Stimulated activated naive CD8-positive, alpha-beta T cell treated with anti-CD3 and anti-CD28 coated beads, Interleukin-15, Interleukin-2, amounts not matched to agents 100 ng/mL and 50 ng/mL, for 24 hours (primary cell): ENCODE measurements around the gene ACTRT3.

Experiments
- H3K27ac Mint-ChIP-seq: one replicate; pipeline ENCODE4 v1.8.0; 2021; ENCODE audit warnings: mild to moderate bottlenecking, mixed read lengths
- H3K27me3 Mint-ChIP-seq: one replicate; pipeline ENCODE4 v1.8.0; 2021; ENCODE audit warnings: mixed read lengths
- H3K36me3 Mint-ChIP-seq: one replicate; pipeline ENCODE4 v1.8.0; 2021; ENCODE audit warnings: low read depth, mixed read lengths
- H3K4me1 Mint-ChIP-seq: one replicate; pipeline ENCODE4 v1.8.0; 2021; ENCODE audit warnings: low read depth, mixed read lengths
- H3K4me3 Mint-ChIP-seq: one replicate; pipeline ENCODE4 v1.8.0; 2021; ENCODE audit warnings: mild to moderate bottlenecking, mixed read lengths
- H3K9me3 Mint-ChIP-seq: one replicate; pipeline ENCODE4 v1.8.0; 2021; ENCODE audit warnings: mixed read lengths

ACTRT3 gene

DNA sequence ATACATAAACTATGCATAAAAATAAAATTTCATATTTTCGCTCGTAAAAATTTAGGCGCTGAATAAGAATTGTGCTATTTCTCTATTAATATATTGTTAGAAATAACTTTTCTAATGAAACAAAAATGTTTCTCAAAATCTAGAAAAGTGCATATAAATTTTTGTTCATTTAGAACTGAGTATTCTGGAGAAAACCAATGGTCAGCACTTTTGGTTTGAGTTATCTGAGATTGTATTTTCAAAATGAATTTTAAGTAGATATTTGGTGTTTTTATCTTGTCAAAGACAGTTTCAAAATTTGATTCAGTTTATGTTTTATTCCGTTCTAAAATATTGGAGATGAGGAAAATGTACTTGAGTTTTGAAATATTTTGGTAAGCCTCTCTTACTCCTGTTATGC, 17.8 kb upstream of the ACTRT3 start:
- H3K36me3 Mint-ChIP-seq: peaks cover 72% of the 10 kb centered on the region
- H3K27ac Mint-ChIP-seq: no peak overlapping the region
- peaks cover 7% of the 10 kb centered on the region for H3K4me1 Mint-ChIP-seq
- no peaks in the 10 kb centered on the region for H3K27me3 Mint-ChIP-seq
- H3K4me3 Mint-ChIP-seq: no peak overlapping the region
- no peaks in the 10 kb centered on the region for H3K9me3 Mint-ChIP-seq

DNA sequence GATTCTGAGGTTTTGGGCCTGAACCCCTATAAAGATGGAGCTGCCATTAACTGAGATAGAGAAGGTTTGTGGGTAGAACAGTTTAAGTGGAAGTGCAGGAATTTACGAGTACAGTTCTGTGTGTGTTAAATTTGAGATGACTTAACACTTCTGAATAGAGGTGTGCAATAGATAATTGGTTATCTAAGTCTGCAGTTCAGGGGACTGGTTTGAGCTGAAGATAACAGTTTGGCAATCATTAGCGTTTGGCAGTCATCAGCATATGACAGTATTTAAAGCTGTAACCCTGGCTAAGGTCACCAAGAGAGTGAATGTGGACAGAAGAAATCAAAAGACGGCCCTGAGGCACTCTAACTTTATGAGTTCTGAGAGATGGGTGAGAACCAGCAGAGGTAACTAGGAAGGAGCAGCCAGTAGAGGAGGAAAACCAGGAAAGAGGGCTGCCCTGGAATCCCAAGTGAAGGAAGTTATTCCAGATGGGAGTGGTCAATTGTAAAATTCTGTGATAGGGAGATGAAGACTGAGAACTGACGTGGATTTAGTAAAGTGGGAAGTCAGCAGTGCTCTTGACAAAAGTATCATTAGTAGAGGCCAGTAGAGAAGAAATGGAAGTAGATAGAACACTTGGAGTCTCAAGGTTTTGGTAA, 12.0 kb upstream of the ACTRT3 start:
- no peaks in the 10 kb centered on the region for H3K27me3 Mint-ChIP-seq
- no peak overlapping the region for H3K4me3 Mint-ChIP-seq
- peaks cover 79% of the 10 kb centered on the region for H3K36me3 Mint-ChIP-seq
- peak overlapping the region; percentile 74 for H3K27ac Mint-ChIP-seq
- H3K9me3 Mint-ChIP-seq: no peaks in the 10 kb centered on the region
- peaks cover 47% of the 10 kb centered on the region for H3K4me1 Mint-ChIP-seq

DNA sequence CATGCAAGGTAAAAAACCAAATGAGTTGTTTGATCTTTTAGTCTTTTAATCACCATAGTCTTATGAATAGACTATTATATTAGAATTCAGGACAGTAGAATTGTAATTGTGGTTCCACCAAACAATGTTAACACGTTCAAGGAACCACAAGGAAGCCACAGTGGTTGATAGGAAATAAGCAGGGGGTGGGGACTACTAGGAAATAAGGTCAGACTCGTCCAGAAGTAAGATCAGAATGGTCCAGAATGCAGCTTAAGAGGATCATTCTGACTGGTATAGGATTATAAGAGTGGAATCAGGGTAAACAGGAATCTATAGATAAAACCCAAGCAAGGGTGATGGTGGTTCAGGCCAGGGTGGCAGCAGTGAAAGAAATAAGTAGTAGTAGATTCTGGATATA, 11.4 kb upstream of the ACTRT3 start:
- H3K4me1 Mint-ChIP-seq: peaks cover 53% of the 10 kb centered on the region
- no peaks in the 10 kb centered on the region for H3K27me3 Mint-ChIP-seq
- peak overlapping the region; percentile 13 for H3K27ac Mint-ChIP-seq
- H3K9me3 Mint-ChIP-seq: no peaks in the 10 kb centered on the region
- H3K4me3 Mint-ChIP-seq: no peak overlapping the region
- H3K36me3 Mint-ChIP-seq: peaks cover 79% of the 10 kb centered on the region

DNA sequence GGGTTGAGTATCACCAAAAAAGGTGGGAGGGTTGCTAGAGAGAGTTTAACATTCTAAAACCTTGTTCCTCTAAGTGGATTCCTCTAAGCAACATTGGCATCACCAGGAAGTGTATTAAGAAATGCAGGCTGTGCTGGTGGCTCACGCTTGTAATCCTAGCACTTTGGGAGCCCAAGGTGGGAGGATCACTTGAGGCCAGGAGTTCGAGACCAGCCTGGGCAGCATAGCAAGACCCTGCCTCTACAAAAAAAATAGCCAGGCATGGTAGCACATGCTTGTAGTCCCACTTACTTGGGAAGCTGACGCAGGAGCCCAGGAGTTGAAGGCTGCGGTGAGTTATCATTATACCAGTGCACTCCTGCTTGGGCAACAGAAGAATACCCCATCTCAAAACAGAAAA, 8.5 kb upstream of the ACTRT3 start:
- Mint-ChIP-seq H3K27ac (no peak overlapping the region), H3K9me3 (no peaks in the 10 kb centered on the region), H3K4me3 (no peak overlapping the region), H3K27me3 (no peaks in the 10 kb centered on the region), H3K4me1 (peaks cover 74% of the 10 kb centered on the region), H3K36me3 (peaks cover 82% of the 10 kb centered on the region)

DNA sequence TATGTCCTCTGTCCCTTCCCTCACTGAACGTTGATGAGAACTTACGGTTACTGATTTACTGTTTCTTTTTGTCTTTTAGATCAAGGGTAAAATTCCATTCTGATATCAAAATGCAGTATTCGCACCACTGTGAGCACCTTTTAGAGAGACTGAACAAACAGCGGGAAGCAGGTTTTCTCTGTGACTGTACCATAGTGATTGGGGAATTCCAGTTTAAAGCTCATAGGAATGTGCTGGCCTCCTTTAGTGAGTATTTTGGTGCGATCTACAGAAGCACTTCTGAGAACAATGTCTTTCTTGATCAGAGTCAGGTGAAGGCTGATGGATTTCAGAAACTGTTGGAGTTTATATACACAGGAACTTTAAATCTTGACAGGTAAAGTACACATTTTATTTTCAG, 4.8 kb upstream of the ACTRT3 start:
- no peaks in the 10 kb centered on the region for H3K9me3 Mint-ChIP-seq
- no peaks in the 10 kb centered on the region for H3K27me3 Mint-ChIP-seq
- peak overlapping the region; percentile 100 for H3K27ac Mint-ChIP-seq
- peaks cover 51% of the 10 kb centered on the region for H3K36me3 Mint-ChIP-seq
- H3K4me1 Mint-ChIP-seq: peaks cover 68% of the 10 kb centered on the region
- H3K4me3 Mint-ChIP-seq: peak overlapping the region; percentile 99

DNA sequence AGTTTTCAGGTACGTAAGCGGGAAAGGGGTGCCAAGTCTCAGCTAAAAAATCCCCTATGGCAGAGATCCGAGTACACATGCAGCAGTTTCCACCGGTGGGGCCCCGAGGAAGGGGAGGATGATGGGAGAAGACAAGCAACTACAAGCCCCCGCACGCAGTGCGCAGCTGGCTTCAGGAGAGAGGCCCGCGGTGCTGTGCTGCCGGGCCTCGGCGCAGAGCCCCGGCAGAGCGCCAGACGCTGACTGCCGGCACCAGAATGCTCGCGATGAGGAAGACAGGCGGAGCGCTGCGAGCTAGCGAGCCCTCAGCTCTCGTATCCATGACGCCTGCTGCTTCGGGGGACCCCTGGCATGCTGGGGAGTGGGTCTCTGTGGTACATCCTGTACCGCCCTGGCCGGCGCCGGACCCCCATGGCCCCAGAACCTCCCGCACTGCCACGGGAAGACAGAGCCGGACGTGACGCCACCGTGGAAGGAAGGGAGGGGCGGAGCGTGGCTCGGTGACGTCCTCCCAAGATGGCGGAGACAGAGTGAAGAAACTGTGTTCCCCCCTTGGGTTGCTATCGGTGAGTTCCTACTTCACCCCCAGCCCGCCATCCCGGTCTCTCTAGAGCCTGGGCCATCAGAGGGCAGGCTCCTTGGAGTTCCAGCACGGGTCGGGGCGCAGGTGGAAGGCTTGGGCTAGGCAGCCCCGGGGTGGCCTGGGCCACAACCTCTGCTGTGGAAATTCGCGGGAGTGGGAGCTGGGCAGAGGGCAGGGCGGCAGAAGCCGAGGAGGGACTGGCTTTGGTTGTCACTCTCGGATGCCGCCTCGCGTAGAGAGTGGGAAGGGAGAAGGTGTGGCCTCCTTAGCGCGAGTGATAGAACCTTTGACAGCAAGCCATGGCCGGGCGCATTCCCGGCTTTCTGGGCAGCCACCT, 3.8 kb upstream of the ACTRT3 start, which contains the start of gene MYNN:
TSS of gene MYNN (plus strand) at position 500 of the 920 bp plus-strand sequence. CDS start 900 bp downstream, outside the sequence.
- Mint-ChIP-seq H3K36me3 (peaks cover 43% of the 10 kb centered on the region), H3K4me1 (peaks cover 60% of the 10 kb centered on the region)

DNA sequence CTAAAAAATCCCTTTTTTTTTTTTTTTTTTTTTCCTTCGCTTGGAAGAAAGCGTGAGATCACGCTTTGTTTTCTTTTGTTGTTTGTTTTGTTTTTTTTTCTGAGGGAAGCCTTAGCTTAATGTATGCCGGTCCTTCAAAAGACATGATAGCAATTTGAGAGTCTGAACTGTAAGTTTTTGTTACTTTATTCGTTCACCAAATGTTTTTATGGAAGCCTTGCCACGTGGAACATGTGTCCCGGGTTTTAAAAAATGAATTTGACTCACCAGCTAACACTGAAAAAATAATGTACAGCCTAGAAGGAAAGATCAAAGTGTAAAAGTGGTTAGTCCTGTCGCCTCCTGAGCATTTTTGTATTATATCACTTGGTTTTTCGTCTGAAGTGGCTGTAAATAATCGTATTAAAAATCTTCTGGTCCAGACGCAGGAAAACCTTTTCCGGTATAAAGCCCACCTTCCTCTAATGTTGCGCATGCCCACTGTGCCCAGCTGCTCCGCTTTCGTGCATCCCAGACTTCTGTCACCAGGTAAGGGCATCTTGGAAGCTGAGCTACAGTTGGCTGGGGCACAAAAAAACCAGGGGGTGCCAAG, 3.0 kb upstream of the ACTRT3 start:
- H3K4me3 Mint-ChIP-seq: peak overlapping the region; percentile 99
- H3K4me1 Mint-ChIP-seq: peaks cover 55% of the 10 kb centered on the region
- no peaks in the 10 kb centered on the region for H3K9me3 Mint-ChIP-seq
- peak overlapping the region; percentile 100 for H3K27ac Mint-ChIP-seq
- H3K36me3 Mint-ChIP-seq: peaks cover 36% of the 10 kb centered on the region
- no peaks in the 10 kb centered on the region for H3K27me3 Mint-ChIP-seq

More for the DNA sequence above, 3.8 kb upstream of the ACTRT3 start, which contains the start of gene MYNN:
- Mint-ChIP-seq H3K27ac (peak within 1 kb of the TSS; percentile 100), H3K9me3 (no peaks in the 10 kb centered on the region), H3K27me3 (no peaks in the 10 kb centered on the region), H3K4me3 (peak within 1 kb of the TSS; percentile 99)

DNA sequence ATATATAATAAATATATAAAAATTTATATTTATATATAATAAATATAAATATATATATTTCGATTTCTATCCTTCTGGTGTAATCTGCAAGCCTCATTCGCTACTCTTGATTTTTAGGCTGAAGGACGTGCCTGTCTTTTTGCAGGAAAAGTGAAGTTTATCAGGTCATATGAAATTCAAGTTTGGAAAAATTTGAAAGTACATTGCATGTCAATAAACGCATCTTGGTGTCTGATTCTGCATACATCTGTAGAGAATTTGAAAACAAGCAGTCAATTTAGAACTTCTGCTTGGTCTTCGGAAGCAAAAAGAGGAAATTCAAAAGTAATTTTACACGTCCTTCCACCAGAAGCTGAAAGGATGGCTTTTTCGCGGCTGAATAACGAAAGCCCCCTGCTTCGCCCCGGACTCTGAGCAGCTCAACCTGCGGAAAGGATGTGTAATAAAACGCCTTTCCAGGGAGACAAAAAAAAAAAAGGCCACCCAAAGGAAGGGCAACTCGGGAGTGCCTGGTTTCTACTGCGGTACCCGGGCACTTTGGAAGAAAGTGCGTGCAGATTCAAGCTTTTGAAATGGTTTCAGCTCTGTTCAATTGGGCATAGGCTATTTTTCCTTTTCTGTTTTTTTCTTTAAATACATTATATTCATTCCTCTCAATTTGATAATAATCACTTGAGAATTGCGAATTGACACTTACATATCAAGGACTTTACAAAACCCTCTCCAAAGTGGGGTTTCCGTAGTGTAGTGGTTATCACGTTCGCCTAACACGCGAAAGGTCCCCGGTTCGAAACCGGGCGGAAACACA, 2.3 kb upstream of the ACTRT3 start:
- peak overlapping the region; percentile 99 for H3K4me3 Mint-ChIP-seq
- H3K36me3 Mint-ChIP-seq: peaks cover 29% of the 10 kb centered on the region
- H3K4me1 Mint-ChIP-seq: peaks cover 50% of the 10 kb centered on the region

DNA sequence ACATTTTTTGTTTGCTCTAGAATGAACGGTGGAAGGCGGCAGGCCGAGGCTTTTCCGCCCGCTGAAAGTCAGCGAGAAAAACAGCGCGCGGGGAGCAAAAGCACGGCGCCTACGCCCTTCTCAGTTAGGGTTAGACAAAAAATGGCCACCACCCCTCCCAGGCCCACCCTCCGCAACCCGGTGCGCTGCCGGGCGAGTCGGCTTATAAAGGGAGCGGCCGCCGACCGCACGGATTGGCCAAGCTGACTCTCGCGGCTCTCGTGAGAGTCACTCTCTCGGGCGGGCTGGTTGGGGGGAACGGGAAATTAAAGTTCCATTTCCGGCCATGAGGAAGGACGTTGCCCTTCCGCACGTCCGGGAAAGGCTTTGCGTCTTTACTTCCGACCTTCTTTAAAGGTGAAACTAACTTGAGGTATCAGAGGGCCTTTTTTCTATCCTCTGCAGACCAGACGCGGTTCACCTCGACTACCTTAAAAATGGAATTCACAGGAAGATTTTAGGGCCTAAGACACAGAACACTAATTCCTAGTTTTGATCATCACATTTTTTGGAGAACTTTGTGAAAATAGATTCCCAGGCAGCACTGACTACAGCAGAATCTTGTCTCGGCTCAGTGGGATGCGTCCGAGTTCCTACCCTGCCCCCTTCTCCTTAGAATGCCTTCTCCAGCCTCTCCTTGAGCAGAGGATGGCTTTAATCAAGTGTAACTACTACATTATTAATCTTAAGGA, 4.3 kb downstream of the ACTRT3 start, which contains the start of gene TERC:
TSS of gene TERC (minus strand) at position 179 of the 731 bp plus-strand sequence.
- no peaks in the 10 kb centered on the region for H3K27me3 Mint-ChIP-seq
- H3K27ac Mint-ChIP-seq: peak within 1 kb of the TSS; percentile 98
- peaks cover 33% of the 10 kb centered on the region for H3K4me1 Mint-ChIP-seq
- H3K36me3 Mint-ChIP-seq: no peaks in the 10 kb centered on the region
- no peaks in the 10 kb centered on the region for H3K9me3 Mint-ChIP-seq
- H3K4me3 Mint-ChIP-seq: peak within 1 kb of the TSS; percentile 87

More for the DNA sequence above, 2.3 kb upstream of the ACTRT3 start:
- peak overlapping the region; percentile 100 for H3K27ac Mint-ChIP-seq
- H3K27me3 Mint-ChIP-seq: no peaks in the 10 kb centered on the region
- H3K9me3 Mint-ChIP-seq: no peaks in the 10 kb centered on the region

DNA sequence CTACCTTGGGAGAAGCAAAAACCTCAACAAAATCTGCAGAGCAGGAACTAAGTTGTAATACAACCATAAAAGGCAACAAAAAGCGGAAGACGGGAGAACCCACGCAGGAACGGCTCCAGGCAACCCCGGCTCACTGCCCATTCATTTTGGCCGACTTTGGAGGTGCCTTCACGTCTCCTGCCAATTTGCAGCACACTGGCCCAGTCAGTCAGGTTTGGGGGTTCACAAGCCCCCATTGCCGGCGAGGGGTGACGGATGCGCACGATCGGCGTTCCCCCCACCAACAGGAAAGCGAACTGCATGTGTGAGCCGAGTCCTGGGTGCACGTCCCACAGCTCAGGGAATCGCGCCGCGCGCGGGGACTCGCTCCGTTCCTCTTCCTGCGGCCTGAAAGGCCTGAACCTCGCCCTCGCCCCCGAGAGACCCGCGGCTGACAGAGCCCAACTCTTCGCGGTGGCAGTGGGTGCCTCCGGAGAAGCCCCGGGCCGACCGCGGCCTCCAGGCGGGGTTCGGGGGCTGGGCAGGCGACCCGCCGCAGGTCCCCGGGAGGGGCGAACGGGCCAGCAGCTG, 5.0 kb downstream of the ACTRT3 start:
- Mint-ChIP-seq H3K9me3 (no peaks in the 10 kb centered on the region), H3K4me3 (peak overlapping the region; percentile 87), H3K4me1 (peaks cover 33% of the 10 kb centered on the region), H3K27me3 (no peaks in the 10 kb centered on the region), H3K27ac (peak overlapping the region; percentile 98), H3K36me3 (no peaks in the 10 kb centered on the region)

DNA sequence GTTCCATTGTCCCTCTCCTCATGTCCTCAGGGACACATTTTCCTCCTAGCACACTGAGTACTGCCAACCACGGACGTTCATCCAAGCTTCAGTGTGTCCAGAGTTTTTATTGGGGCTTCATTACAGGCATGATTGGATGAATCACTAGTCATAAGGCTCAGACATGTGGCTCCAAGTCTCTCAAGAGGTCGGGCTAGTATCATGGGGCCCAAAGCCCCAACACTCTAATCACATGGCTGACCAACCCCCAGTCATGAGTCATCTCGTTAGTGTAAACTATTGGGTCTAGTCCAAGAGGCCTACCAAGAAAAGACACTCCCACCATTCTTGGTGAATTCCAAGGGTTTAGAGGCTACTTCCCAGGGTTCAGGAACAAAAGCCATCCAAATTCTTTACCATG, 8.9 kb downstream of the ACTRT3 start:
- peak overlapping the region; percentile 45 for H3K27ac Mint-ChIP-seq
- H3K4me1 Mint-ChIP-seq: peaks cover 54% of the 10 kb centered on the region
- H3K27me3 Mint-ChIP-seq: peaks cover 5% of the 10 kb centered on the region
- no peaks in the 10 kb centered on the region for H3K36me3 Mint-ChIP-seq
- no peaks in the 10 kb centered on the region for H3K9me3 Mint-ChIP-seq
- H3K4me3 Mint-ChIP-seq: no peak overlapping the region

DNA sequence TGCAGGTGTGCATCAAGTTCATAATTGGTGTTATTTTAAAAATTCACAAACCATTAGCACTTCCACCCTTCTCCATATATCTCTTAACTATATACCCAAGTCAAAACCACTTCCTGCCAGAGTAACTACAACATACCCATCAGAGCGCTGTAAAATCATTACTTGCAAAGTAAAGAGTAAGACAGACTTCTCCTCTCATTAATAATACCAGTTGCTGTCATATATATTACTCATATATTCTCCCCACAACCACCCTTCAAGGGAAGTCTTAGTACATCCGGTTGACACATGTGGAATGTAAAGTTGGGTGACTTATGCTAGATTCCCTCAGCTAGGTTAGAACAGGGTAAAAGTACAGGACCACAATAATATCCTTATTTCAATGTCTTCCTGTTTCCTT, 10.1 kb downstream of the ACTRT3 start:
- H3K27ac Mint-ChIP-seq: peak overlapping the region; percentile 73
- no peaks in the 10 kb centered on the region for H3K9me3 Mint-ChIP-seq
- peaks cover 9% of the 10 kb centered on the region for H3K27me3 Mint-ChIP-seq
- no peaks in the 10 kb centered on the region for H3K36me3 Mint-ChIP-seq
- H3K4me3 Mint-ChIP-seq: peak overlapping the region; percentile 17
- H3K4me1 Mint-ChIP-seq: peaks cover 46% of the 10 kb centered on the region

DNA sequence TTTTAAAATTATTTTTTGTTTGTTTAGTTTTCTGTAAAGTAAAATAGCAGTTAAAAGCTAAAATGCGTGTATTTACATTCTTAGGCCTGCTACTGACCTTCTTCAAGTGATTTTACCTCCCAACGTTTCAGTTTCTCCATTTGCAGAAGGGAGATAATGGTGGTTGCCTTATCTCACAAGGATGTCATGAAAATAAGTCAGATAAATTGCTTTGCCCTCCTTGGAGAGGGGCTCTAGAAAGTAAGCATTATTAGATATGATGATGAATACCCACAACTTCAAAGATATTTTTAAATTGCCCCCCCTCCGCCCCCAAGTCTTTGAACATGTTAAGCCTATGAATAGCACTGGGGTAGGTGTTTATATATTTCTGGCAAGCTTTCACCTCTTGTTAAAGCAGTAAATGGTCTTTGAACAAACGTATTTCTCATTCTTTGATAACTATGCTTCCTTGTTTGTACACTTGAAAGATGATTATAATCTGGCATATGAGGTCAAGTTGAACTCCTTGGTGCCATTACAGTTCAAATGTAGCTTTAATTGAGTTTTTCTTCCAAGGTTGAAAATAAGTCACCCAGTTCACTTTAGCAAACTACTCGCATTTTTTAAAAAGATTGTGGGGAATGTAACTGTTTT, 10.9 kb downstream of the ACTRT3 start:
- Mint-ChIP-seq H3K4me3 (no peak overlapping the region), H3K27ac (no peak overlapping the region), H3K4me1 (peaks cover 38% of the 10 kb centered on the region), H3K9me3 (no peaks in the 10 kb centered on the region), H3K36me3 (no peaks in the 10 kb centered on the region), H3K27me3 (peaks cover 9% of the 10 kb centered on the region)
